ENCODE results near the gene S100A8.

DNA sequence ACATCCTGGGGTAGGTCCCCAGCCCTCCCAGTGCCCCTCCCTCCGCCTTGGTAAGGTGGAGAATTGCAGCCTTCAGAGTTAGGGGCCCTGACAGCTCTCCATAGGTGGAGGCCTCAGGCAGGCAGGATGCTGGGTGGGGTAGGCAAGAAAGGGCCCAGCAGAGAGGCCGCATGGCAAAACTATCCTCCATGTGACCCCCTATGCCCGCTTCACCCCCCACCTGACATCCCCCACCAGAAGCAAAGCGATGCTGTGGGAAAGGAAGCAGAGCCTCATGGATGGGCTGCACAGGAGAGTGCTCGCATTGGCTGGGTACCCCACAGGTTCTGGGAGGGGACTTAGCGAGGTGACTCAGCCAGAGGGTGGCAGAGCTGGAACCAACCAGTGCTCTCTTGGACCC, 31.6 kb downstream of the S100A8 start:
- TF ChIP-seq GATA3 (IDR thresholded peaks at IDR 0.05; ENCODE audit: low read depth, low read length) (no peak), GATA2 (IDR thresholded peaks at IDR 0.05; ENCODE audit: low read depth, low read length) (no peak)

All from SH-SY5Y (cell line).